AG09309 (cell line): ENCODE results near the gene LMOD3.

ENCODE experiments used
- DNase-seq: peaks from one replicate; pipeline ENCODE4 v3.0.0-alpha.2; 2010; ENCODE audit warnings: low read depth
- H3K4me3 ChIP-seq: 2 replicates; pipeline ENCODE4 v1.5.1; 2011; ENCODE audit warnings: mild to moderate bottlenecking, low read depth, low read length, moderate library complexity; ENCODE audit not compliant: control insufficient read depth
- CTCF ChIP-seq: IDR thresholded peaks from 2 replicates; pipeline ENCODE4 v1.5.1; 2011; ENCODE audit warnings: mild to moderate bottlenecking, low read depth, low read length, inconsistent platforms; ENCODE audit not compliant: insufficient read depth, control insufficient read depth; ENCODE audit errors: missing control alignments

Gene LMOD3

GRCh38 chr3:69103123-69103522, 19.3 kb downstream of the LMOD3 start:
- no peak for TF ChIP-seq CTCF
- DNase-seq = no peak
- no peak overlapping the region for H3K4me3 ChIP-seq

- DNase-seq = no peak
- H3K4me3 ChIP-seq = no peak overlapping the region
- no peak for TF ChIP-seq CTCF
Observed at GRCh38 chr3:69102384-69102783, 20.0 kb downstream of the LMOD3 start.

GRCh38 chr3:69099576-69099975, 22.8 kb downstream of the LMOD3 start:
- TF ChIP-seq CTCF = no peak
- no peak overlapping the region for H3K4me3 ChIP-seq
- DNase-seq = no peak

GRCh38 chr3:69097407-69098086, 24.8 kb downstream of the LMOD3 start:
- no peak for TF ChIP-seq CTCF
- no peak overlapping the region for H3K4me3 ChIP-seq
- DNase-seq = no peak

- no peak for TF ChIP-seq CTCF
- H3K4me3 ChIP-seq = no peak overlapping the region
- DNase-seq = no peak
Observed at GRCh38 chr3:69096299-69096698, 26.1 kb downstream of the LMOD3 start.

- TF ChIP-seq CTCF = no peak
- H3K4me3 ChIP-seq = no peak overlapping the region
- no peak for DNase-seq
Observed at GRCh38 chr3:69095636-69096035, 26.8 kb downstream of the LMOD3 start.
